Fibroblast of lung (primary cell): ENCODE results near the gene NAT10.

Source experiments
- CTCF ChIP-seq, 2 donors: IDR thresholded peaks in 1 of 2; conservative IDR thresholded peaks in 1 of 2; 1 replicate in 1 of 2; 2 replicates in 1 of 2; pipeline ENCODE4 v1.5.1; 2011 to 2012; ENCODE audit warnings: low read length in 2 of 2, control low read depth in 1 of 2, inconsistent platforms in 1 of 2, low read depth in 1 of 2, mild to moderate bottlenecking in 1 of 2
- EZH2 ChIP-seq: IDR thresholded peaks from 2 replicates; pipeline ENCODE4 v1.5.1; 2012; ENCODE audit warnings: low read length, control low read depth, mild to moderate bottlenecking; ENCODE audit errors: missing control alignments

- no peak for TF ChIP-seq CTCF (conservative IDR thresholded peaks at IDR 0.05 in 1 of 2, IDR thresholded peaks at IDR 0.05 in 1 of 2; ENCODE audit: low read depth in 1 of 2, low read length in 2 of 2)
- no peak for TF ChIP-seq EZH2
Measured at GRCh38 chr11:34176751-34177209, 71.4 kb downstream of the NAT10 start.
